ENCODE data around the gene FAHD1.

FAHD1 gene

GRCh38 chr16:1826691-1827573 lies at the start of gene FAHD1, which contains the start of gene HAGH:
Gene FAHD1 (plus strand): TSS chr16:1827206. CDS start chr16:1827239, 33 bp downstream.
Gene HAGH (minus strand): TSS chr16:1826825. CDS start chr16:1826787, 38 bp downstream.
- DNase-seq = peak; percentile 95

- no peak for DNase-seq
Measured at GRCh38 chr16:1777375-1778199, 49.4 kb upstream of the FAHD1 start.

- DNase-seq = no peak
Measured at GRCh38 chr16:1778200-1779179, 48.5 kb upstream of the FAHD1 start.

- no peak for DNase-seq
Measured at GRCh38 chr16:1779234-1779701, 47.7 kb upstream of the FAHD1 start.

GRCh38 chr16:1779741-1780676 lies 47.0 kb upstream of the FAHD1 start:
- no peak for DNase-seq

GRCh38 chr16:1780677-1781072 lies 46.3 kb upstream of the FAHD1 start:
- no peak for DNase-seq

- no peak for DNase-seq
Measured at GRCh38 chr16:1781254-1781653, 45.8 kb upstream of the FAHD1 start.

GRCh38 chr16:1781758-1782407 lies 45.1 kb upstream of the FAHD1 start:
- peak; percentile 47 for DNase-seq

- DNase-seq = peak; percentile 100
Measured at GRCh38 chr16:1782408-1783264, 44.4 kb upstream of the FAHD1 start, which contains the start of the genes NUBP2 and SPSB3. Gene NUBP2 (plus strand): TSS chr16:1782960. CDS start chr16:1783021, 61 bp downstream. Gene SPSB3 (minus strand): TSS chr16:1782571. CDS start chr16:1781483, 1,088 bp downstream.

GRCh38 chr16:1784977-1785845 lies 41.8 kb upstream of the FAHD1 start:
- DNase-seq = no peak

- no peak for DNase-seq
Measured at GRCh38 chr16:1785846-1786170, 41.2 kb upstream of the FAHD1 start.

- no peak for DNase-seq
Measured at GRCh38 chr16:1786242-1787055, 40.6 kb upstream of the FAHD1 start.

GRCh38 chr16:1787056-1787321 lies 40.0 kb upstream of the FAHD1 start:
- no peak for DNase-seq

- no peak for DNase-seq
Measured at GRCh38 chr16:1787322-1788094, 39.5 kb upstream of the FAHD1 start.

GRCh38 chr16:1788095-1788707 lies 38.8 kb upstream of the FAHD1 start:
- no peak for DNase-seq

- DNase-seq = no peak
Measured at GRCh38 chr16:1788708-1789100, 38.3 kb upstream of the FAHD1 start.

- DNase-seq = no peak
Measured at GRCh38 chr16:1789643-1790045, 37.4 kb upstream of the FAHD1 start.

Measured in OCI-M1 (cell line).